HTERT RPE-1 (cell line): ENCODE results near the gene UNC93B1.

Experiments used
- in situ Hi-C: fragments of 300-500 bp; cut with MboI; formaldehyde crosslinking; loops from 4 replicates; pipeline ENCODE4 v1.14.3; 2020; ENCODE audit warnings: low sequenced_read_pairs

Gene UNC93B1

DNA sequence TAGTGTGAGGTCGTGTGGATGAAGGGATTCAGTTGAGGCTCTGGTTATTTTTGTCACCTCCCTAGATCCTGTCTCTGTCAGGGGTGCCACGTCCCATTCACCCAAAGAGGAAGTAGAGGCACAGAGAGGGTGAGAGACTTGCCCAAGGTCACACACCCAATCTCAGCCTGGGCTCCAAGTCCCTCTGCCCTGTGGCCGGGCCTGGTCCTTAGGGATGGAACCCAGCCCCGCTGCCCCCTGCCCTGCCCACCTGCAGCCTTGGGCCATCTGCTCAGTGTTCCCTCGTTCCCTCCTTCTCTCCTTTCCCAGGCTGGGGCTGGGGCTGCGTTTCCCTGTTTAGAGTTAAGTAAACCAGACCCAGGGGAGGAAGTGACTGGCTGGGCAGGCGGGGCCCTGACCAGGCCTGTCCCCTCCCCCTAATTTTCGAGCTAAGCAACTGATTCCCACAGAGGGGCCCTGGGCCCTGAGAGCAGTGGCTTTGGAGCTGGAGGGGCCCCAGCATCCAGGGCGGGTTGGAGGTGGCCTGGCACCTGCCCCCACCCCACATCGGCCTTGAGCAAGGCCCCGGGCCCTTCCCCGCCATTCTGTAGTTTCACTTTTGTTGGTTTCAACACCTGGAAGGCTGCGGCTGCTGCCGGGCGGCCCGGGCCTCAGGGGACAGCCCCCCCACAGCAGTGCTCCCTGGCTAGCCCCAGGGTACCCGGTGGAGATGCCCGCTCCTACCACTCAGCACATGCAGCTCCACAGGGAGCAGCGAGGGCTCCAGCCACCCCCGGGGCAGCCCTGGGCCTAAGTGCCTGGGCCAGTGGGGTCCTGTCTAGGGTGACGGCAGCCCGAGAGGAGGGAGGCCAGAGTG is 36.4 kb upstream of the UNC93B1 start:
- in situ Hi-C loops = no loop called here

DNA sequence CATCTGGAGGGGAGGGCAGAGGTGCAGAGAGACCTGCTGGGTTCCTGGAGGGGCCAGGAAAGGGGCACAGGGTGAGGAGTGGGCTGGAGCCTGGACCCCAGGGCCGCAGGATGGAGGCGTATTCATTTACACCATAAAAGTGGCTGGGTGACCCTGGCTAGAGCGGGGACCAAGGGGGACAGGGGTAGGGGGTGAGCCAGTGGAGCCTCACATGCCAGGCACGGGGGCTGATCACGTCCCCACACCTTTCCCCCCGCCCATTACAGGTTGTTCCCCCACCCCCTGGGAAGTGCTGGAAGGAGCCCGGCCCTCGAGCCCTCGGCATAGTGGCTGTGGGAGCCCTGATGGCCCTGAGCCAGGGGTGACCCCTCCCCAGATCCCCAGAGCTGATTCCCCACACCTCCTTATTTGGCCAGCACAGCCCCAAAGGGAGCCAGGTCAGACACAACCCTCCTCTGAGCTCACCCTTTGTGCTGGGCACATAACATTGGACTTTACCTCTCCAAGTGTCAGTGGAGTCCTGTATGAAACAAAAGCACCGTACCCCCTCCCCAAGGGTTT is 35.7 kb upstream of the UNC93B1 start:
- in situ Hi-C loops = no loop called here

DNA sequence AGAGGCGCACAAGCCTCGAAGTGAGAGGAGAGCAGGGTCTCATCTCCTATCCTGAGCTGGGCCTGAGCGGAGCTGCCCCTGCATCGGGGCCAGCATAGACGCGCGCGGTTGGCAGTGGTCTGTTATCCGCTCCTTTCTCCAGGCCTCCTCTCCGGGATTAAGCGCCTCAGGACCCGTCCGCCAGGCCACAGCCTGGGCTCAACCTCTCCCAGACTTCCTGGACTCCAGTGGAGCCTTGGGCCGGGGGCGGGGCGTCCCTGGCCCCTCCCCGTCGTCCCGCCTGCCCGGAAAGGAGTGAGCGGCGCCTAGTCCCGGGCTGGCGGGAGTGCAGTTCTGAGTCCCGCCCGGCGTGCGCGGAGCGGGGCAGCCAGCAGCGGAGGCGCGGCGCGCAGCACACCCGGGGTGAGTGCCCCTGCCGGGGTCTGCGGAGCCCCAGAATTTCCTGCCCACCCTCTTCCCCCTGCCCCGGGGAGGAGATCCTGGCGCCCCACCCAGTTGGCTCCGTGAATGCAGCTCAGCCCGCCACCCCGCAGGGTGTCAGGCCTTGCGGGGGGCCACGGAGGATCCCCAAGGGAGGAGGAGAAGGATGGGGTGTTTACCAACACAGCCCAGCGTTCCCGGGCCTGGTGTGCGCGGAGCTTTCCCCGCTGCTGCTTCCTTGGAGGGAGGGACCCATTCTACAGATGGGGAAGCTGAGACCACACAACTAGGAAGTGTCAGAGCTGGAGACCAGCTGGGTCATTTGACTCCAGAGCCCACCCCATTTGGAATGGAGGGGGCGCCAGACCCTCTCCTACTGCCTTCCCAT is 35.0 kb upstream of the UNC93B1 start, which contains the start of gene TCIRG1:
TSS of gene TCIRG1 (plus strand) at position 308 of the 808 bp plus-strand sequence. CDS start 2,247 bp downstream, outside the sequence.
- in situ Hi-C loops = no loop called here

DNA sequence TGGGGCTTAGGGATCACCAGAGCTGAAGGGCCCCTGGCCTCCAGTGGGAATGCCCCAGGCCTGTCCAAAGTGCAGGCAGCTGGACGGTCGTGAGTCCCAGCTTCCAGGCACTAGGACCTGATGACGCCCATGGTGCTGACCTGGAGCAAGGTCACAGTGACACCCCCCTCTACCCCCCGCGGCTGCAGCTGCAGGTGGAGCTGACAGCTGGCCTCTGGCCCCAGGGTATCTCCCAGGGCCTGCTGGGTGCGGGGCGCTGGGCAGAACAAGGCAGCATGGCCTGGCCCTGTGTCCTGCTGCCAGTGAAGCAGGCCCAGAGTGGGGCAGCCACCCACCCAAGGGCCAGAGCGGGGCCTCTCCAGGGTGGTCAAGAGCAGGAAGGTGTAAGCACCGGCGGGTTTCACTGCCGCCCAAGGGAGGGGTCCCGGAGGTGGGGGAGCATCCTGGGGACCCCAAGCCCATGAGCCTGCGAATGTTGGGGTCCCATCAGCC is 34.4 kb upstream of the UNC93B1 start:
- in situ Hi-C loops = no loop called here

DNA sequence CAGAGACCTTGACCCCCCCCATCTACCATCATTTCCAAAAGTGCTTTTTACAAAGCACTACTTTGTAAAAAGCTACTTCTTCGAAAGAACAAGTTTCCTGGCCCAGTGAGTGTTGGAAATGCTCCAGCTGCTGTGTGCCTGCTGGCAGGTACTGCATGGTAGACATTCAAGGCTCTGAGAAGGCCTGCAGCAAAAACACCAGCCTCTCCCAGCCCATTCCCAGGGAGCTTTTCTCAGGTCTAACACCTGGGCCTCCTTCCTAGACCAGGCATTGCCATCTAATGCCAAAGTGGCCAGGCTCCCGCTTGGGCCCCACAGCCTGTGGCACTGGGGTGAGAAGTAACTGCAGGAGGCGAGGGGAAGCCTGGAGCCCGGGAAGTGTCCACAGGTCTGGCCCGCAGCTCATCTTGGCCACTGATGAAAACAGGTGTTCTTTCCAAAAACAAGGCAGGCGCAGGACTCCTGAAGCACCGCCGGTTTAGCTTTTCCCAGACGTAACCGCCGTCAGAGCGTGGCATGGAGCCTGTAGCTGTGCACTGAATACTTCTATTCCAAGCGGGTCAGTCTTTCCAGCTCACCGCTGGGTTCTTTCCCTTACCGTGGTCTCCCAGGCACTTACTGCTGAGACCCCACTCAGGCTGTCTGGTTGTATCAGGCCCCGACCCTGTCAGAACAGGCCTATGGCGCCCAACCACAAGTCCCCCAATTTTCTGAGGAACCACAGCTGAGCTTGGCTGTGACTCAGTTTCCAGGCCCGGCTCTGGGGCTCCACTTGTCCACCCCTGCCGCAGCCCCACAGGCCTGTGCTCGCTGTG is 33.7 kb upstream of the UNC93B1 start:
- in situ Hi-C loops = no loop called here

DNA sequence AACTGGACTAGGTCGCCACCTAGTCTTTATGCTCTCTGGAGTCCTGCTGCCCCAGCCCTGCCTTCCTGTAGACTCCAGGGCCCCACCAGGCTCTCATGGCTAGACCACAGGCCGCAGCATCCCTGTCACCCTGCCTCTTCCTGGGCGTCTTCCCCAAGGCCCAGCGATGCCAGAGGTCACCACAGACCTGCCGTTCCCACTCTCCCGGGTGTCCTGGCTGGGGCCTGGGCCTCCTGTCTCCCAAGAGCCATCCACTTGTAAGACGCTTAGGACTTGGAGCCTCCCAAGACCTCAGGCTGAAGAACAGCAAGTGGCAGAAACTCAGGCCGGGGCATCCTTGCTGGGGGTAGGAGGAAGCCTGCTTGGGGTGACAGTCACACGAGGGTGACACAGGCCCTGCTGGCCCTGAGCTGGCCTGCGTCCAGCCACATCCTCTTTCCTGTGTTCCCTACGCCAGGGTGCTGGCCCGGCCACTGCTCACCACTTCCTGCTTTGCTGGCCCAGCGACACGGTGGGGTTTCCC is 32.9 kb upstream of the UNC93B1 start:
- in situ Hi-C loops = no loop called here

DNA sequence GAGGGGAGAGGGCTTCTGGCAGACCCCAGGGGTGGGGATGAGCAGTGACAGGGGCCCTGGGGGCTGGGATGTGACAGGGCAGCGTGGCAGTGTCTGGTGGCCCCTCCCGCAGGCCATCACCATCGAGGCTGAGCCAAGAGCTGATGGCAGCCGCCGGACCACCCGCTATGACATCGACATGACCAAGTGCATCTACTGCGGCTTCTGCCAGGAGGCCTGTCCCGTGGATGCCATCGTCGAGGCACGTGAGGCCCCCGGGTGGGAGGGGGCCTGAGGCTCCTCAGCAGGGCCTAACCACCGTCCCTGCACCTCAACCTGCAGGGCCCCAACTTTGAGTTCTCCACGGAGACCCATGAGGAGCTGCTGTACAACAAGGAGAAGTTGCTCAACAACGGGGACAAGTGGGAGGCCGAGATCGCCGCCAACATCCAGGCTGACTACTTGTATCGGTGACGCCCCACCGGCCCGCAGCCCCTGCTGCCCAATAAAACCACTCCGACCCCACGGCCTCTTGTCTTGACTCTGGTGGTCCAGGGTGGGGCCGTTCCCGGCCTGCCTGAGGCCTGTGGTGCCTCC is 32.3 kb upstream of the UNC93B1 start:
- in situ Hi-C loops = no loop called here

DNA sequence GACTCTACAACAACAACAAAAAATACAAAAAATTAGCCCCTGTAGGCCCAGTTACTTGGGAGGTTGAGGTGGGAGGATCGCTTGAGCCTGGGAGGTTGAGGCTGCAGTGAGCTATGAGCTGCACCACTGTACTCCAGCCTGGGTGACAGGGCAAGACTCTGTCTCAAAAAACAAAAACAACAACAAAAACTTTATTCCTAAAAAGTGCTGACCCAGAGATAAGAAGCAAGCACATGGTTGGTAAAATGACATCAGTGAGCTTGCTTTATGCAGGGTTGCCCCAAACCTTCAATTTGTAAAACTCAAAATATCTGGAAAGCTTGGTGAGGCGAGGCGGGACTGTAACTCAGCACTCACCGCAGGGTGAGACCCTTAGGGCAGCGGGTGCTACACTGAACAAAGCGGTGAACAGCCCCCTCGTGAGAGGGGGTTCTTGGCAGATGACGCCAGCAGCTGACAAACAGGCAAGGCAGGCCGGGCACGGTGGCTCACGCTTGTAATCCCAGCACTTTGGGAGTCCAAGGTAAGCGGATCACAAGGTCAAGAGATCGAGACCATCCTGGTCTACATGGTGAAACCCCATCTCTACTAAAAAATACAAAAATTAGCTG is 31.5 kb upstream of the UNC93B1 start:
- in situ Hi-C loops = no loop called here

DNA sequence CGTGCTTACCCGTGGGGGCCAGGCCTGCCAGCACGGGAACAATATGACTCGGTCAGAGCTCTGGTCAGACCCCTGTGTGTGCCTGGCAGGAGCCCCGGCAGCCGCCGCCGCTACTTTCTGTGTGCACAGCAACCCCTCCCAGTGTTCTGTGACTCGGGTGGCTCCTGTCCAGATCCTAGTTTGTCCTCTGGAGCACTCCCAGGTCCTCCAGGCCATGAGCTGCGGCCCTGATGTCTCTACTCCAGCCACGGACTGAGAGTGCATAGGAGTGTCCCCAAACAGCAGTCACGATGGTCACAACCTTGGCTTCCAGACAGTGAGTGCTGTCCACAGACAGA is 29.8 kb upstream of the UNC93B1 start:
- in situ Hi-C loops = no loop called here

DNA sequence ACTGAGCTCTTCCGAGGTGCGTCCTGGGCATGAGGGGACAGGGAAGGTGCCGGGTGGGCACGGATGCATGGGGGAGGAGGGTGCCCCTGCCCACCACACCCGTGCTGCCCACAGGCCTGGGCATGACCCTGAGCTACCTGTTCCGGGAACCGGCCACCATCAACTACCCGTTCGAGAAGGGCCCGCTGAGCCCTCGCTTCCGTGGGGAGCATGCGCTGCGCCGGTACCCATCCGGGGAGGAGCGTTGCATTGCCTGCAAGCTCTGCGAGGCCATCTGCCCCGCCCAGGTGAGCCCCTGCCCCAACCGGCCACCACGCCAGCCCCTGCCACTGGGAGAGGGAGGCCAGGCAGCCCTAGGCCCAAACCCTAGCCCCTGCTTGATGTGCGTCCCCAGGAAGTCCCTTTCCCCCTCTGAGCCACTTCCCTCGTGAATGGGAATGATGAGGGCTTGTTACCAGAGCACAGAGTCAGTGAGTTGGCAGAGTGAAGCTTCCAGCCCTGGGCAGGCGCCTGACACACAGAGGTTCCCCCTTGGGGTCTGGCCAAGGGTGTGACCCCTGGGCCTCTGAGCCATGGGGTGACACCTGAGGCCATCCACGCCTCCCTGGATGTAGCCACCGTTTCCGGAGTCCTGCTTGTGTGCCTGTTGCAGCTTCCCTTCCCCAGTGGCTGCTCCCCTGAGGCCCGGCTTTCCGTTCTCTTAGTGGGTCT is 29.3 kb upstream of the UNC93B1 start:
- in situ Hi-C loops = no loop called here

DNA sequence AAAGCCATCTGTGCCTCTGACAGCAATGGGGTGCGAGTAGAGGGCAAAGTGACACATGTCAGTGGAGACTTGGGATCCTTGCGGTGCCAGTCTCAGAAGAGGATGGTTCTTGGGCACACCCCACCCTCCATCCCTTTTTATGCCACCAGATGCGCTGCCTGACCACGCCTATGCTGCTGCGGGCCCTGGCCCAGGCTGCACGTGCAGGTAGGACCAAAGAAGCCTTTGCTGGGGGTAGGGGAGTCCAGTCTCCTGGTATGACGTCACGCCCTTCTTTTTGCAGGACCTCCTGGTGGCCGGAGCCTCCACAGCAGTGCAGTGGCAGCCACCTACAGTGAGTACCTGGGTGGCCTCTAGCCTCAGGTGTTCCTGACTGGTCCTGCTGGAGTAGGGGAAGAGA is 28.1 kb upstream of the UNC93B1 start:
- in situ Hi-C loops = no loop called here

DNA sequence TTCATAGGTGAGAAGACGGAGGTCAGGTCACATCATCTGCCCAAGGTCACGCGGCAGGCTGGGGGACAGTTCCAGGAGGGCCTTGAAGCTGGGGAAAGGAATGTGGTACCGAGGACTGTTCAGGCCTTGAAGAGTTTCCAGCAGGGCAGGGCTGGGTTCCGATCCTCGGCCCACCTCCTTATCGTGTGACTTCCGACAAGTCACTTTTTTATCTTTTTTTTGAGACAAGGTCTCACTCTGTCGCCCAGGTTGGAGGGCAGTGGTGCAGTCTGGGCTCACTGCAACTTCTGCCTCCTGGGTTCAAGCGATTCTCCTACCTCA is 27.2 kb upstream of the UNC93B1 start:
- in situ Hi-C loops = no loop called here

DNA sequence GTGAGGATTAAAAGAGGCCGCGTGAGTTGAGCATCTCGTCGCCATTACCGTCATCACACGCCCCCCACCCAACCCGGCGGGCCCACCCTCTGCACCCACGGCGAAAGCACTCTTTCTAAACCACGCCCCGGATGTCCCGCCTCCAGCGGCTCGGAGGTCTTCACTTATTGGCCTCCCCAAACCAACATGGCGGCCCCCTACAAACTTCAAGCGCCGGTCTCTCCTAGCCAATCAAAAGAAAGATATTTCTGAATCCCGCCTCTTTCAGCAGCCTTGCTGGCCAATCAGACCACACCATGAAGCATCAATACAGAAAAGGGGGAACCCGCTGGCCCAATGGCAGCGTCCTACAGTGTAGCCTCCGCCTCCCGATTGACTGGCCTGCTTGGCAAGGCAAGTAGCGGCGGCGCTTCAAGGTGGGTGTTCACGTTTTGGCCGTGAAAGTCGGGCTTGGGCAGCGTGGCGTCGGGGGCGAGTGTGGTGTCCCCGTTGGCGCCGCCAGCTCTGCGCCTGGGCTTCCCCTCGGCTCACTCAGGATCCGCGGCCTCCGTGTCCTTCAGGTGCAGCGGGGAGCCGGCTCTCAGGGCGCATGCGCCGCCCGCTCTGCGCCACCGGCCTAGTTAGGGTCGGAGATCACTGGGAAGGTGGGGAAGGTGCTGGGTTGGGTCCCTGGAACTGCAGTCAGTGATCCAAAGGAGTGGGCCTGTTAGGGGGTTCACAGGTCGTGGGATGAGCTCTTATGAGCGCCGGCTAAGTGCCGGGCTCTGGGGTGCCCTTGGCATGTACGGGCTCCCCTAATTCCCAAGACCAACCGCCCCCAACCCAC is 26.6 kb upstream of the UNC93B1 start, which contains the start of gene NDUFS8:
TSS of gene NDUFS8 (plus strand) at position 364 of the 826 bp plus-strand sequence. CDS start 1,471 bp downstream, outside the sequence.
- in situ Hi-C loops = no loop called here

DNA sequence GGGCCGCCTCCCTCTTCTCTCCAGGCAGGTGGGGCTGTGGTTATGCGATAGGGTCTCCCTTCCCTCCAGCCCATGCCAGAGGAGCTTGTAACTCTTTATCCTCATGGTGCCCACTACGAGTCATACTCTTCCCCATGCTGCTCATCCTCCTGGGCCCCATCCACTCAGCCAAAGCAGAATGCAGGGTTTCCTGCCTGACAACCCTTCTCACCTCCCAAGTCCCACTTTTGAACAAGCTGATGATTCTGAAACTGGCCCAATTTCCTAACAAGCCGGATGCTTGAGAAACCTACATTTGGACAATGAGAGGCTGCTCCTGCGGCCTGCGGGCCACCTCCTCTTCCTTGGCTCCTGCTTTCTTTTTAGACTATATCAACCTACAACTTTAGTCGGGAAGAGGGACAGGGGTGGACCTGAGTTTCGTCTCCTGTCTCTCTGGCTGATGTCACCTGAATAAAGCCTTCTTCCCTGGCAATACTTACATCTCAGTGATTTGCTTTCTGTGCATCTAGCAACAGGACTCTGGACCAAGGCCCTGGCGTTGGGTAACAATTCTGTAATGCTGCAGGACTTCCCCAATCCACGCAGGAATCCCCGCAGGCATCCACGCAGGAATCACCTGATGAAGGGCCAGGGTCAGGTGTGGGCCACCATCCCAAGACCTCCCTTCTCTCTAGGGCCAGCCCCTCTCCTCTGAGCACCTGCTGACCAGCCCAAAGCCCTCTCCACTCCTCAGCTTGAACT is 25.1 kb upstream of the UNC93B1 start:
- in situ Hi-C loops = no loop called here

DNA sequence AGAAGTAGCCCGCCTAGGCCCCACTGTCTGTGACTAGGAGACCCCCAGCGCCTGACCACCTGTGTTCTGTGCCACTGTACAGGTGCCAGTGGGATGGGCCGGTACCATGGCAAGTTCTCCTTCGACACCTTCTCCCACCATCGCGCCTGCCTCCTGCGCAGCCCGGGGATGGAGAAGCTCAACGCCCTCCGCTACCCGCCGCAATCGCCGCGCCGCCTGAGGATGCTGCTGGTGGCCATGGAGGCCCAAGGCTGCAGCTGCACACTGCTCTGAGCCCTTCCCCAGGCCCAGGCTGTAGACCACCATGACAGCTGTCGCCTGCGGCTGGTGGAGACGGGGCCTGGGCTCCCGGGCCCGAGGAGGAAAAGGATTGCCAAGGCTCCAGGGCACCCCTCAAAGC is 23.8 kb upstream of the UNC93B1 start:
- in situ Hi-C loops = no loop called here

DNA sequence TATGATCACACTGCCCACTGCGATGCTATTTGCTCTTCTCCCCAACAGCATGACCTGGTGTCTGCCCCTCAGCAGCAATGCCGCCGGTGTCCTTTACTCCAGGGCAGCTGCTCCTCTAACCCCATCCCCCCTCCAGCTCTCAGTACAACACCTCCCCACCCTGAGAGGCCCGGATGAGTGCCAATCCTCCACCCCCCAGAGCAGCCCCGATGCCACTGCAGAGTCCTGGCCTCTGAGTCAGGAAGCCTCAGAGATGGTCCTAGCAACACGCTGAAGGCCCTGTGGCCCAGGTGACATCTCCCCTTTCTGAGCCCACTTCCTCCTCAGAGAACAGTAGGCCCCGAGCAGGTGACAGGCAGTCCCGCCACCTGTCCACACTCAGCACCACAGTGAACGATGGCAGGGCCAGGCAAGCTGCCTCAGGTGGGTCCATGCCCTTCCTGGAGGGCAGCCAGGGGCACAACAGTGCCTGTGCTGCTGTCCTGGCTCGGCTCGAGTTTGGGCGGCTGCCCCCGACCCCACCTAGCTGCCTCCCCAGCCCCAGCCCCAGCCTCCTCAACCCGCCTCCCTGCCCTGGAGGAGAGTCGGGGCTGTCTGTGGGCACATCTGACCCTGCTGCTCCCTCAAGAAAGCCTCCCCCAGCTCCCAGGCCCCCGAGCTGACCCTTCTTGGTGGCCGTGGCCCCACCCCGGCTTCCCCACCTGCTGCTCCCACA is 22.7 kb upstream of the UNC93B1 start:
- in situ Hi-C loops = no loop called here

DNA sequence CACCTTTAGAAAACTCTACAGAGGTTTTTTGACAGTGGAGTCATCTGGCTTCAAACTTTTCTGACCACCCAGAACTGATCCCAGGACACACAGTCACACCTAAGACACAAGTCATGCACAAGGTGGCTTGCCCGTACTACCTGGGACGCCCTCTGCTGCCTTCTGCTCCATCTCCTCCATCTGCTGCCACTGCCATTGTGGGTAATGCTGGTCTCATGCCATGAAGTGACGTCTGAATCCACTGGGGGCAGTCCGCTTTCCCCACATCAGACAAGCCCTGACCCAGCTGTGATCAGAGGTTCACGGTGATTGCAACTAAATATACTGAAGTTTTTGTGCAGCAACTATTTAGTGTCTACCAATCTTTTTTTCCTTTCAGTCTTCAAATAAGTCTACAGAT is 21.1 kb upstream of the UNC93B1 start:
- in situ Hi-C loops = no loop called here
